K562 (cell line): ENCODE data around the gene CCDC192. TPM values are rescaled to one million over a fixed set of nuclear protein-coding genes. Genes with fewer than 3 reads are reported as not detected.

Experiments used
- ATAC-seq: fragments of 200-7000 bp; cut with Tn5 transposase; 3 replicates; pipeline ENCODE4 v1.9.1; 2020; ENCODE audit warnings: moderate library complexity
- BruUV-seq: library from RNA; stranded (reverse); fragments of 400-500 nt; replicated peaks from 2 replicates; lab custom pipeline; 2021; lab: Mats Ljungman, UMichigan
- CTCF ChIA-PET: fragments of 300-600 bp; formaldehyde crosslinking; extraction: SDS; loops from one replicate; lab custom pipeline; 2021; ENCODE audit warnings: low intra/inter-chr PET ratio; lab: Yijun Ruan, JAX
- POLR2A ChIA-PET: fragments of 300-600, 350-650 bp; sonication (Branson Sonifier 250); formaldehyde crosslinking; extraction: SDS; loops from one replicate; lab custom pipeline; 2021; ENCODE audit warnings: antibody characterized with exemption, inconsistent platforms; lab: Yijun Ruan, JAX
- DNase-seq, 4 experiments: peaks; one replicate each; pipeline versions ENCODE4 v3.0.0 to v3.0.0-alpha.2; 2011 to 2018; ENCODE audit warnings: low spot score in 3 of 4, mixed read lengths in 3 of 4; ENCODE audit errors: extremely low read depth in 1 of 4
- FAIRE-seq: peaks from 2 replicates; lab custom pipeline; 2011; peaks lifted over from hg19 to GRCh38; lab: Jason Lieb, UNC
- H2AFZ ChIP-seq: 2 replicates; pipeline ENCODE4 v1.6.0; 2011; ENCODE audit warnings: low read depth, low read length, control low read depth, inconsistent platforms
- H3K27ac ChIP-seq: fragments of 200-600 bp; 3 replicates; pipeline ENCODE4 v1.8.0; 2011; ENCODE audit warnings: low read depth, mild to moderate bottlenecking, control low read depth, inconsistent platforms, low read length, moderate library complexity, mixed read lengths; ENCODE audit errors: extremely low read depth
- H3K27me3 ChIP-seq, 2 experiments: fragments of 300-600 bp in 1 of 2; 2 replicates in 1 of 2; 3 replicates in 1 of 2; pipeline versions ENCODE4 v1.6.0 to v1.8.0; 2011; ENCODE audit warnings: inconsistent platforms in 2 of 2, low read length in 2 of 2, mild to moderate bottlenecking in 1 of 2, mixed read lengths in 1 of 2, moderate library complexity in 1 of 2; ENCODE audit not compliant: control insufficient read depth in 2 of 2, insufficient read depth in 2 of 2
- H3K36me3 ChIP-seq: fragments of 300-600 bp; 3 replicates; pipeline ENCODE4 v1.8.0; 2011; ENCODE audit warnings: mild to moderate bottlenecking, low read length, inconsistent platforms; ENCODE audit not compliant: control insufficient read depth, insufficient read depth
- H3K4me1 ChIP-seq, 2 experiments: fragments of 200-600 bp in 1 of 2; replicated peaks in 1 of 2; 2 replicates in 1 of 2; 3 replicates in 1 of 2; pipeline versions ENCODE4 v1.5.1 to v1.8.0; 2011; ENCODE audit warnings: inconsistent platforms in 2 of 2, low read length in 2 of 2, mild to moderate bottlenecking in 1 of 2, mixed read lengths in 1 of 2, moderate library complexity in 1 of 2; ENCODE audit not compliant: control insufficient read depth in 2 of 2, insufficient read depth in 2 of 2
- H3K4me2 ChIP-seq: 2 replicates; pipeline ENCODE4 v1.6.1; 2011; ENCODE audit warnings: low read length, control low read depth, inconsistent platforms, mixed read lengths; ENCODE audit not compliant: insufficient read depth
- H3K4me3 ChIP-seq: fragments of 200-600 bp; sonication (generic), shearing (Covaris generic); 2 replicates; pipeline ENCODE4 v1.5.1; 2016; ENCODE audit warnings: control low read depth, inconsistent platforms
- H3K79me2 ChIP-seq: fragments of 200-600 bp; 3 replicates; pipeline ENCODE4 v1.8.0; 2011; ENCODE audit warnings: low read length, inconsistent platforms; ENCODE audit not compliant: control insufficient read depth, insufficient read depth
- H3K9ac ChIP-seq, 2 experiments: 2 replicates each; pipeline versions ENCODE4 v1.6.0 to v1.6.1; 2011; ENCODE audit warnings: low read depth in 2 of 2, low read length in 2 of 2, control low read depth in 1 of 2, inconsistent platforms in 1 of 2, mild to moderate bottlenecking in 1 of 2, mixed read lengths in 1 of 2; ENCODE audit not compliant: insufficient read depth in 1 of 2
- H3K9me1 ChIP-seq: one replicate; pipeline ENCODE4 v1.6.0; 2011; ENCODE audit warnings: inconsistent platforms, mild to moderate bottlenecking, low read length, moderate library complexity; ENCODE audit not compliant: control insufficient read depth, insufficient read depth
- H3K9me3 ChIP-seq: replicated peaks from 2 replicates; pipeline ENCODE4 v1.5.1; 2011; ENCODE audit warnings: low read depth, low read length, inconsistent platforms; ENCODE audit not compliant: control insufficient read depth, insufficient read depth
- H4K20me1 ChIP-seq: replicated peaks from 2 replicates; pipeline ENCODE4 v1.6.1; 2011; ENCODE audit warnings: low read length, inconsistent platforms, mixed read lengths; ENCODE audit not compliant: control insufficient read depth, insufficient read depth
- BHLHE40 ChIP-seq: IDR thresholded peaks from 2 replicates; pipeline ENCODE4 v1.6.1; 2011; ENCODE audit warnings: low read length, improper control_type of control experiment
- CBFA2T3 ChIP-seq: fragments of 450-650 bp; IDR thresholded peaks from 2 replicates; pipeline ENCODE4 v1.6.1; 2017
- E2F3 ChIP-seq: fragments of 250-450 bp; sonication (Bioruptor Pico); IDR thresholded peaks from 2 replicates; pipeline ENCODE4 v1.4.0; 2020; ENCODE audit warnings: mild to moderate bottlenecking
- FOXK1 ChIP-seq: sonication (generic); formaldehyde crosslinking; IDR thresholded peaks from 2 replicates; pipeline ENCODE4 v1.8.0; 2022; ENCODE audit warnings: missing genetic modification reagents, mild to moderate bottlenecking, borderline replicate concordance
- HOXB6 ChIP-seq: fragments of 250-450 bp; sonication (Bioruptor Pico); IDR thresholded peaks from 2 replicates; pipeline ENCODE4 v1.5.1; 2022; ENCODE audit warnings: mild to moderate bottlenecking, borderline replicate concordance
- MED1 ChIP-seq: sonication (generic); formaldehyde crosslinking; IDR thresholded peaks from 2 replicates; pipeline ENCODE4 v1.8.1; 2023; ENCODE audit warnings: missing genetic modification reagents, borderline replicate concordance
- MLX ChIP-seq, 2 experiments: fragments of 450-650 bp in 1 of 2; sonication (generic) in 1 of 2; formaldehyde crosslinking; conservative IDR thresholded peaks; 2 replicates each; pipeline versions ENCODE4 v1.4.0 to v1.8.1; 2020 to 2022; ENCODE audit warnings: mild to moderate bottlenecking in 1 of 2, missing genetic modification reagents in 1 of 2
- RNF2 ChIP-seq: sonication (generic); IDR thresholded peaks from 2 replicates; pipeline ENCODE4 v1.6.1; 2016
- ZBTB1 ChIP-seq: sonication (generic); formaldehyde crosslinking; IDR thresholded peaks from 2 replicates; pipeline ENCODE4 v1.8.1; 2023; ENCODE audit warnings: missing genetic modification reagents, low read depth, mild to moderate bottlenecking, borderline replicate concordance
- ZNF124 ChIP-seq: sonication (generic); formaldehyde crosslinking; IDR thresholded peaks from 2 replicates; pipeline ENCODE4 v1.8.1; 2022; ENCODE audit warnings: missing genetic modification reagents
- ZNF133 ChIP-seq: fragments of 250-450 bp; sonication (Bioruptor Pico); IDR thresholded peaks from 2 replicates; pipeline ENCODE4 v1.4.0; 2020; ENCODE audit warnings: mild to moderate bottlenecking
- ZNF395 ChIP-seq: fragments of 200-800 bp; sonication (Bioruptor generic); IDR thresholded peaks from 2 replicates; pipeline ENCODE4 v1.6.1; 2017; ENCODE audit warnings: missing genetic modification characterization, missing compliant biosample characterization
- ZNF407 ChIP-seq: fragments of 450-650 bp; IDR thresholded peaks from 2 replicates; pipeline ENCODE4 v1.6.1; 2016; ENCODE audit warnings: low read depth
- ZNF695 ChIP-seq: fragments of 450-650 bp; formaldehyde crosslinking; IDR thresholded peaks from 2 replicates; pipeline ENCODE4 v1.4.0; 2020; ENCODE audit warnings: mild to moderate bottlenecking, moderate library complexity
- WGBS: fragments of 100-300 bp; shearing (Covaris generic); methylation state at CpG from one replicate; pipeline ENCODE4 v1.1.6; 2016; ENCODE audit warnings: low coverage, mixed read lengths; ENCODE audit not compliant: insufficient coverage; ENCODE audit errors: missing lambda C conversion rate; 5-methylcytosine and 5-hydroxymethylcytosine counted together
- in situ Hi-C: fragments of 300-500 bp; cut with MboI; formaldehyde crosslinking; loops from 4 replicates; pipeline ENCODE4 v1.15.0; 2018; ENCODE audit warnings: inconsistent platforms, mixed read lengths
- intact Hi-C: fragments of 100-400 bp; cut with micrococcal nuclease; formaldehyde crosslinking; loops from 2 replicates; pipeline ENCODE4 v1.14.2; 2022
- polyA plus RNA-seq, 8 experiments: library from polyadenylated mRNA; depleted of rRNA in 4 of 8; stranded (reverse) in 5 of 8; unstranded in 3 of 8; fragments of >200 nt; fragmentation: Nextera tagmentation in 2 of 8; fragmentation: Illumina TruSeq in 1 of 8; extraction: Ambion mirVana in 2 of 8; extraction: Trizol in 1 of 8; gene quantifications; 2 replicates each; pipeline versions ENCODE4 v1.2.1 to v1.2.3, GENCODE V29; 2011 to 2014; ENCODE audit warnings: inconsistent platforms in 1 of 8, missing spikeins in 1 of 8
- total RNA-seq, 7 experiments: library from RNA; depleted of rRNA in 6 of 7; stranded (reverse); fragments of >200 nt in 6 of 7; fragmentation: Illumina TruSeq in 2 of 7; extraction: Trizol in 2 of 7; gene quantifications; 2 replicates each; pipeline versions ENCODE4 v1.2.1 to v1.2.3, GENCODE V29; 2011 to 2021; ENCODE audit warnings: low replicate concordance in 1 of 7

The CCDC192 gene
- total and polyA plus RNA-seq, 9 of the 15 experiments (the other 6 are each of a cell fraction or from before 2014, with no cell fraction given): 0.21 to 0.66 (median 0.38) TPM; not detected in 2

GRCh38 chr5:127960270-127960691, 257.1 kb downstream of the CCDC192 start:
- H2AFZ ChIP-seq: no peak overlapping the region
- H3K36me3 ChIP-seq: no peaks in the 10 kb centered on the region
- no peaks in the 10 kb centered on the region for H4K20me1 ChIP-seq
- H3K9me1 ChIP-seq: no peaks in the 10 kb centered on the region
- in situ Hi-C loops: no loop called here
- no peak for DNase-seq
- no peak overlapping the region for H3K4me2 ChIP-seq
- BruUV-seq: no TSS peak
- H3K9ac ChIP-seq: no peak overlapping the region
- no peaks in the 10 kb centered on the region for H3K9me3 ChIP-seq
- WGBS: 50% methylated on average over 1 of the region's 1 CpG
- H3K4me1 ChIP-seq: no peaks in the 10 kb centered on the region; a peak in 2 of 5 replicates
- POLR2A ChIA-PET: interaction anchor here (0.6 kb wide), 1 partner anchor 117 kb away, joined by 3 read pairs; no protein-coding TSS in a partner anchor
- H3K27me3 ChIP-seq: no peaks in the 10 kb centered on the region
- no peaks in the 10 kb centered on the region for H3K79me2 ChIP-seq
- no peak for FAIRE-seq
- no peak overlapping the region for H3K4me3 ChIP-seq
- CTCF ChIA-PET: no interaction called here
- intact Hi-C loops: no loop called here
- H3K27ac ChIP-seq: no peak overlapping the region
- no peak for ATAC-seq
- no peak for TF ChIP-seq HOXB6 (CRISPR knock-in tag)
- no peak for TF ChIP-seq MLX (CRISPR knock-in tag; conservative IDR thresholded peaks at IDR 0.05)
- no peak for TF ChIP-seq ZNF407
- no peak for TF ChIP-seq ZNF133
- no peak for TF ChIP-seq ZNF695 (CRISPR knock-in tag)
- no peak for TF ChIP-seq E2F3
- no peak for TF ChIP-seq MED1 (CRISPR knock-in tag)
- no peak for TF ChIP-seq RNF2
- no peak for TF ChIP-seq ZBTB1 (CRISPR knock-in tag)
- TF ChIP-seq FOXK1: no peak
- no peak for TF ChIP-seq BHLHE40
- no peak for TF ChIP-seq CBFA2T3
- no peak for TF ChIP-seq ZNF124 (CRISPR knock-in tag)
- TF ChIP-seq ZNF395 (CRISPR knock-in tag): no peak
